GM23248 (cell line): ENCODE results near the gene GSTT2. TPM values are rescaled to one million over a fixed set of nuclear protein-coding genes. Genes with fewer than 3 reads are reported as not detected.
"Not testable (repeated sequence)": the region's sequence is repeated elsewhere in the genome, so short reads cannot be mapped to it uniquely, and the experiment has no call there.

Experiments
- DNase-seq: peaks from one replicate; pipeline ENCODE4 v3.0.0-alpha.2; 2015
- H2AFZ ChIP-seq: fragments of 200-600 bp; sonication (generic); 2 replicates; pipeline ENCODE4 v1.6.1; 2016; ENCODE audit warnings: antibody characterized with exemption
- H3F3A ChIP-seq: fragments of 200-600 bp; sonication (generic); 2 replicates; pipeline ENCODE4 v1.6.1; 2016; ENCODE audit warnings: mild to moderate bottlenecking, antibody characterized with exemption, mixed run types; ENCODE audit not compliant: insufficient read depth
- H3K27ac ChIP-seq: fragments of 200-600 bp; sonication (generic); 2 replicates; pipeline ENCODE4 v1.5.1; 2016; ENCODE audit warnings: mild to moderate bottlenecking
- H3K27me3 ChIP-seq: fragments of 200-600 bp; sonication (generic); replicated peaks from 2 replicates; pipeline ENCODE4 v1.6.1; 2016; ENCODE audit warnings: mild to moderate bottlenecking; ENCODE audit not compliant: insufficient read depth
- H3K36me3 ChIP-seq: fragments of 200-600 bp; sonication (generic); 2 replicates; pipeline ENCODE4 v1.6.1; 2016; ENCODE audit warnings: low read depth, mild to moderate bottlenecking
- H3K4me1 ChIP-seq: fragments of 200-600 bp; sonication (generic); 2 replicates; pipeline ENCODE4 v1.6.1; 2016; ENCODE audit warnings: mild to moderate bottlenecking; ENCODE audit not compliant: insufficient read depth
- H3K4me2 ChIP-seq: fragments of 200-600 bp; sonication (generic); one replicate; pipeline ENCODE4 v1.6.1; 2016; ENCODE audit warnings: mild to moderate bottlenecking; ENCODE audit not compliant: unreplicated experiment
- H3K4me3 ChIP-seq: fragments of 200-600 bp; sonication (generic); 2 replicates; pipeline ENCODE4 v1.5.1; 2016; ENCODE audit warnings: mild to moderate bottlenecking
- H3K79me2 ChIP-seq: fragments of 200-600 bp; sonication (generic); 2 replicates; pipeline ENCODE4 v1.6.1; 2016; ENCODE audit warnings: mild to moderate bottlenecking; ENCODE audit not compliant: insufficient read depth
- H3K9ac ChIP-seq: fragments of 200-600 bp; sonication (generic); 2 replicates; pipeline ENCODE4 v1.6.1; 2016; ENCODE audit warnings: mild to moderate bottlenecking
- H3K9me2 ChIP-seq: fragments of 200-600 bp; sonication (generic); 2 replicates; pipeline ENCODE4 v1.6.1; 2016; ENCODE audit warnings: mixed run types, mild to moderate bottlenecking, moderate library complexity; ENCODE audit not compliant: insufficient read depth
- H3K9me3 ChIP-seq: fragments of 200-600 bp; sonication (generic); one replicate; pipeline ENCODE4 v1.6.1; 2017; ENCODE audit warnings: low read depth
- H4K20me1 ChIP-seq: fragments of 200-600 bp; sonication (generic); 2 replicates; pipeline ENCODE4 v1.6.0; 2016; ENCODE audit not compliant: insufficient read depth
- EZH2 ChIP-seq: fragments of 200-600 bp; sonication (generic); IDR thresholded peaks from 2 replicates; pipeline ENCODE4 v1.6.1; 2018; ENCODE audit warnings: antibody characterized with exemption, mild to moderate bottlenecking; ENCODE audit not compliant: insufficient read depth, poor library complexity, severe bottlenecking
- EZH2phosphoT487 ChIP-seq: fragments of 200-600 bp; sonication (generic); IDR thresholded peaks from 2 replicates; pipeline ENCODE4 v1.6.1; 2018; ENCODE audit warnings: antibody characterized with exemption, moderate library complexity, mild to moderate bottlenecking, low read depth; ENCODE audit not compliant: insufficient read depth
- WGBS, 2 experiments: methylation state at CpG; one replicate each; pipeline ENCODE4 v1.1.6; 2015 to 2017; ENCODE audit warnings: low lambda C conversion rate in 2 of 2, low coverage in 1 of 2; ENCODE audit errors: missing lambda C conversion rate in 2 of 2; 5-methylcytosine and 5-hydroxymethylcytosine counted together
- in situ Hi-C: fragments of 300-500 bp; cut with MboI; formaldehyde crosslinking; loops from 2 replicates; pipeline ENCODE4 v1.15.0; 2020
- polyA plus RNA-seq: library from polyadenylated mRNA; unstranded; fragments of >200 nt; fragmentation: Nextera tagmentation; extraction: Ambion mirVana; gene quantifications from 2 replicates; pipeline ENCODE4 v1.2.1, GENCODE V29; 2016
- total RNA-seq: library from RNA; depleted of rRNA; stranded (reverse); fragments of >200 nt; shearing (Covaris generic); gene quantifications from 2 replicates; pipeline ENCODE4 v1.2.3, GENCODE V29; 2014

GSTT2 gene
- total and polyA plus RNA-seq, 2 experiments from 2014 or later: 0.65 to 1.2 TPM

DNA sequence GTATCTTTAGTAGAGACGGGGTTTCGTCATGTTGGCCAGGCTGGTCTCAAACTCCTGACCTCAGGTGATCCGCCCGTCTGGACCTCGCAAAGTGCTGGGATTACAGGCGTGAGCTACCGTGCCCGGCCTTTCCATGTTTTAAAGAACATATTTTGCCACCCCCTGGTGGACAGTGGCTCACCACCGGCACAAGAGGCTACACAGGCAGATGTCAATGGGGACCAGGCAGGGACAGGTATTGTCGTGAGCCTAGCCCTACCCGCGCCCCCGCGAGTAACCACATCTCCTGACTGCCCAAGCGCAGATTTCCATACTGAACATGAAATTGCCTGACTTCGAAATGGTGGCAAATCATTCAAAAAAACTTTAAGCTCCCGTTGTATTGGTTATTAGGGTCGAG, 13.8 kb upstream of the GSTT2 start:
- H3K4me1 ChIP-seq, H3K9me3 ChIP-seq, in situ Hi-C loops, H3K9me2 ChIP-seq, H3K36me3 ChIP-seq, H3K27ac ChIP-seq, DNase-seq, H2AFZ ChIP-seq, H3F3A ChIP-seq, H3K9ac ChIP-seq, H3K27me3 ChIP-seq, H3K4me2 ChIP-seq, H3K4me3 ChIP-seq, H4K20me1 ChIP-seq: not testable (repeated sequence)
- peaks cover 22% of the 10 kb centered on the region for H3K79me2 ChIP-seq
- no CpG with 5 or more reads among the region's 18 CpGs for WGBS, 2 experiments

DNA sequence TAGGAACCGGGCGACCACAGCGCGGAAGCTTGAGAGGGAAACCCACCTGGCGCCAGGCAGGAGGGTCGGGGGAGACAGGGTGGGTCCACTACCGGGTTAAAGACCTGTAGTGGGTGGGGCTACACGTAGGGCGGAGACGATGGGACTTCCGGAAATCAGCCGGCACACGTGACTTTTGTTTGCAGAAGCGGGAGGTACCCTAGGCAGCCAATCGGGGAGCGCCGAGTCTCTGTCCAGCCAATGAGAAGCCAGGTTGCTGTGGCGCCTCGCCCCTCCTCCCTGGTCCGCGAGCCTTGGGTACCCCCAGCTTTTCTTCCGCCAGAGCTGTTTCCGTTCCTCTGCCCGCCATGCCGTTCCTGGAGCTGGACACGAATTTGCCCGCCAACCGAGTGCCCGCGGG, 13.4 kb upstream of the GSTT2 start, which contains the start of gene DDTL:
TSS of gene DDTL (plus strand) at position 321 of the 400 bp plus-strand sequence. CDS start at position 348, 27 bp downstream.
- H3K27ac ChIP-seq, H3F3A ChIP-seq, H3K4me1 ChIP-seq, DNase-seq, H3K27me3 ChIP-seq, in situ Hi-C loops, H3K9me3 ChIP-seq, H4K20me1 ChIP-seq, H3K4me3 ChIP-seq, H3K9ac ChIP-seq, H3K9me2 ChIP-seq, H3K36me3 ChIP-seq, H3K4me2 ChIP-seq, H2AFZ ChIP-seq: not testable (repeated sequence)
- H3K79me2 ChIP-seq: peaks cover 26% of the 10 kb centered on the region
- WGBS, 2 experiments: no CpG with 5 or more reads among the region's 30 CpGs

DNA sequence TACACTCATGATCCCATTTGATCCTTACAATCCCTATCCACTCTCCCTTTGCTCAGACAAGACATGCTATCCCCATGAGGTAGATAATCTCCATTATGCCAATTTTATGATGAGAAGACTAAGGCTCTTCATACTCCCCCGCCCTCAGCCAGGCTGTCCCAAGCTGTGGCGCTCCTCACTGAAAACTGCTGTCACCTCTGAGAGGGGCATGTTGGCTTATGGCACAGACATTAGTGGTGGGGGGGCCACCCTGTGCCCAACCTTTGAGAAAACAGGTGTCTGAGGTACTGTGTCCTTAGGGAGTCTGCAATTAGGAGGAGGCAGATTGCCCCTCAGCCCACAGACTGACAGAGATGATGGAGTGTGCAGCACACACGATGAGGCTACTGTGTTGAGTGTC, 10.9 kb upstream of the GSTT2 start:
- no peaks in the 10 kb centered on the region for H3K27me3 ChIP-seq
- no peaks in the 10 kb centered on the region for H4K20me1 ChIP-seq
- in situ Hi-C loops: no loop called here
- H3F3A ChIP-seq: no peaks in the 10 kb centered on the region
- H3K27ac ChIP-seq: no peak overlapping the region
- H2AFZ ChIP-seq: no peak overlapping the region
- H3K79me2 ChIP-seq: peaks cover 31% of the 10 kb centered on the region
- no peaks in the 10 kb centered on the region for H3K9me3 ChIP-seq
- 69 to 73% methylated on average over 3 of the region's 3 CpGs for WGBS, 2 experiments
- no peak overlapping the region for H3K4me3 ChIP-seq
- H3K4me1 ChIP-seq: no peaks in the 10 kb centered on the region
- H3K36me3 ChIP-seq: peaks cover 3% of the 10 kb centered on the region; the same call in 1 of the 2 replicates
- no peak overlapping the region for H3K4me2 ChIP-seq
- no peak overlapping the region for H3K9ac ChIP-seq
- TF ChIP-seq EZH2: no peak
- no peak for TF ChIP-seq EZH2phosphoT487
- H3K9me2 ChIP-seq: no peaks in the 10 kb centered on the region
- DNase-seq: no peak

DNA sequence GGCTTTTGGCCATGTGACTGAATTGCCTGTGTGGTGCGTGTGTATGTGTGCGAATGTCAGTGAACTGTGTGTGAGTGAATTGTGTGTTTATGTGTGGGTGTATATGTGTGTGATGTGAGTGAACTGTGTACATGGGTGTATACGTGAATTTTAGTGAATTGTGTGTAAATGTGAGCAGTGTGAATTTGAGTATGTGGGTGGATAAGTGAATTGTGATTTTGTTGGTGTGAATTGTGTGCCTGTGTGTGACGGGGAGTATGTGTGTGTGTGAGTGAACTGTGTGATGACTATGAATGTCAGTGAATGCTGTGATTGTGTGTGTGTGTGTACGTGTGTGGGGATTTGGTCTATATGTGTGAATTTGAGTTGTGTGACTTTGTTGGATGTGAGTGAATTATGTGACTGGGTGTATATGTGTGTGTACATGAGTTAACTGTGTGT, 9.7 kb upstream of the GSTT2 start:
- TF ChIP-seq EZH2: no peak
- no peak for TF ChIP-seq EZH2phosphoT487
- Histone ChIP-seq H3K9me3 (no peaks in the 10 kb centered on the region), H3K4me2 (no peak overlapping the region), H3F3A (no peaks in the 10 kb centered on the region), H4K20me1 (no peaks in the 10 kb centered on the region), H3K4me1 (no peaks in the 10 kb centered on the region), H3K27ac (no peak overlapping the region), H3K36me3 (peaks cover 3% of the 10 kb centered on the region; the same call in 1 of the 2 replicates), H3K27me3 (no peaks in the 10 kb centered on the region), H3K9me2 (no peaks in the 10 kb centered on the region), H2AFZ (no peak overlapping the region), H3K79me2 (peaks cover 31% of the 10 kb centered on the region), H3K4me3 (no peak overlapping the region), H3K9ac (no peak overlapping the region)
- WGBS, 2 experiments: 54 to 58% methylated on average over 5 of the region's 5 CpGs
- DNase-seq: no peak
- in situ Hi-C loops: no loop called here

DNA sequence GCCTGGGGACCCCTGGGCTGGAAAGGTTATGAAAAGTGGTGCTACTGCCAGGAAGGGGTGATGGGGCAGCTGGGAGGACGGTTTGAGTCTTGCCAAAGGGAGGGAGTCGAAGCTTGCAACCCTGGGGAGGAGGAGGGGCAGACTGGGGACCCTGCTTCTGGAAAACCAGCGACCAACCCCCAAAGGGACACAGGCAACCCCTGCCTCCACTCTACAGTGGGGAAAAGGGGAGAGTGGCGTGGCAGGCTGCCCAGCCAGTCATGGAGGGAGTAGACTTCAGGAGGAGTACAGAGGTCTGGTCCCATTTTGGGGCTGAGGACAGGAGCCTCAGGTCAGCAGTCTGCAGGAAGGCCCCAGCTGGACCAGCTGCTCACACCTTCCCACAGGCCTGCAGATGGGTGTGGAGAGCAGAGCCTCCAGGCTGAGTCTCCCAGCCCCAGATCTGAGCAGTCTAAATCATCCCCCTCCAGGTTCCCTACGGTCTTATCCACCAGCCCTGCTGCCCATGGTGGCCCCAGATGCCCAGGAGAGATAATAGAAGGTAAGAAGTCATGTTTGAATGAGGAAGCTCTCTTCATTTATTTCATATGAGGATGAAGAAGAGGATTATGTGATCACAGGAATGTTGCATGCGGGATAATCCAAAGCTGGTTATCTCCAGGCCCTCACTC, 9.0 kb upstream of the GSTT2 start:
- no peak overlapping the region for H3K4me2 ChIP-seq
- peaks cover 3% of the 10 kb centered on the region; the same call in 1 of the 2 replicates for H3K36me3 ChIP-seq
- no peaks in the 10 kb centered on the region for H3K9me3 ChIP-seq
- in situ Hi-C loops: no loop called here
- 72 to 78% methylated on average over 6 of the region's 6 CpGs for WGBS, 2 experiments
- H3K27ac ChIP-seq: no peak overlapping the region
- H3F3A ChIP-seq: no peaks in the 10 kb centered on the region
- H3K27me3 ChIP-seq: no peaks in the 10 kb centered on the region
- H3K4me1 ChIP-seq: no peaks in the 10 kb centered on the region
- no peaks in the 10 kb centered on the region for H4K20me1 ChIP-seq
- H3K9me2 ChIP-seq: no peaks in the 10 kb centered on the region
- no peak for DNase-seq
- H3K79me2 ChIP-seq: peaks cover 31% of the 10 kb centered on the region
- H2AFZ ChIP-seq: no peak overlapping the region
- no peak overlapping the region for H3K4me3 ChIP-seq
- H3K9ac ChIP-seq: no peak overlapping the region
- TF ChIP-seq EZH2 (no peak), EZH2phosphoT487 (no peak)

GRCh38 chr22:23971927-23972326, 8.0 kb upstream of the GSTT2 start:
- H3K36me3 ChIP-seq, DNase-seq, H3K4me3 ChIP-seq, in situ Hi-C loops, H3K27me3 ChIP-seq, H4K20me1 ChIP-seq, H3K27ac ChIP-seq, H3K9ac ChIP-seq, H3K9me3 ChIP-seq, H2AFZ ChIP-seq, H3K9me2 ChIP-seq, H3F3A ChIP-seq, H3K4me2 ChIP-seq, H3K4me1 ChIP-seq: not testable (repeated sequence)
- WGBS, 2 experiments: 100% methylated on average over 3 of the region's 3 CpGs
- H3K79me2 ChIP-seq: peaks cover 31% of the 10 kb centered on the region

DNA sequence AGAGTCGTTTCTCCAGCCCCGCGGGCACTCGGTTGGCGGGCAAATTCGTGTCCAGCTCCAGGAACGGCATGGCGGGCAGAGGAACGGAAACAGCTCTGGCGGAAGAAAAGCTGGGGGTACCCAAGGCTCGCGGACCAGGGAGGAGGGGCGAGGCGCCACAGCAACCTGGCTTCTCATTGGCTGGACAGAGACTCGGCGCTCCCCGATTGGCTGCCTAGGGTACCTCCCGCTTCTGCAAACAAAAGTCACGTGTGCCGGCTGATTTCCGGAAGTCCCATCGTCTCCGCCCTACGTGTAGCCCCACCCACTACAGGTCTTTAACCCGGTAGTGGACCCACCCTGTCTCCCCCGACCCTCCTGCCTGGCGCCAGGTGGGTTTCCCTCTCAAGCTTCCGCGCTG, 5.6 kb upstream of the GSTT2 start, which contains the start of gene DDT:
TSS of gene DDT (minus strand) at position 97 of the 400 bp plus-strand sequence. CDS start at position 70, 27 bp downstream.
- not testable (repeated sequence) for H3K4me3 ChIP-seq, H3K4me1 ChIP-seq

More for the DNA sequence above, 5.6 kb upstream of the GSTT2 start, which contains the start of gene DDT:
- in situ Hi-C loops, H3K9ac ChIP-seq, H3K4me2 ChIP-seq, H2AFZ ChIP-seq, H3F3A ChIP-seq, H3K27me3 ChIP-seq, H3K27ac ChIP-seq, H3K9me3 ChIP-seq, H3K9me2 ChIP-seq, H4K20me1 ChIP-seq, H3K36me3 ChIP-seq, DNase-seq: not testable (repeated sequence)
- H3K79me2 ChIP-seq: peaks cover 26% of the 10 kb centered on the region
- WGBS, 2 experiments: no CpG with 5 or more reads among the region's 29 CpGs
